Superior temporal gyrus (tissue), 1 donor: Measurements from ENCODE around the gene C2orf42.
A peak's percentile ranks its signal among the peaks of the same experiment; 100 is the strongest.
"Not testable (repeated sequence)": the region's sequence is repeated elsewhere in the genome, so short reads cannot be mapped to it uniquely, and the experiment has no call there.

Experiments
- DNase-seq: peaks from one replicate; pipeline ENCODE4 v3.0.0-alpha.2; 2016; ENCODE audit errors: extremely low spot score

C2orf42 gene

GRCh38 chr2:70190418-70191243, at the start of gene C2orf42:
TSS of gene C2orf42 (minus strand) at chr2:70191019. CDS start at chr2:70181985, 9,034 bp downstream.
- DNase-seq: peak; percentile 99

DNA sequence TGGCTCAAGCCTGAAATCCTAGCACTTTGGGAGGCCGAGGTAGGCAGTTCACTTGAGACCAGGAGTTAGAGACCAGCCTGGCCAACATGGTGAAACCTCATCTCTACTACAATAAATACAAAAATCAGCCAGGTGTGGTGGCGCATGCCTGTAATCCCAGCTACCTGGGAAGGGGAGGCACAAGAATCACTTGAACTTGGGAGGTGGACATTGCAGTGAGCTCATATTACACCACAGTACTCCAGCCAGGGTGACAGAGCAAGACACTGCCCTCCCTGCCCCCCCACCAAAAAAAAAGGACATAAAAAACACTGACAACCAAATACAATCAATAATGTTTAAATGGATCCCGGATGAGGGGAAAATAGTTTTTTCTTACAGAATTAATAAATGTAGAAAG, 49.8 kb upstream of the C2orf42 start:
- DNase-seq: no peak

DNA sequence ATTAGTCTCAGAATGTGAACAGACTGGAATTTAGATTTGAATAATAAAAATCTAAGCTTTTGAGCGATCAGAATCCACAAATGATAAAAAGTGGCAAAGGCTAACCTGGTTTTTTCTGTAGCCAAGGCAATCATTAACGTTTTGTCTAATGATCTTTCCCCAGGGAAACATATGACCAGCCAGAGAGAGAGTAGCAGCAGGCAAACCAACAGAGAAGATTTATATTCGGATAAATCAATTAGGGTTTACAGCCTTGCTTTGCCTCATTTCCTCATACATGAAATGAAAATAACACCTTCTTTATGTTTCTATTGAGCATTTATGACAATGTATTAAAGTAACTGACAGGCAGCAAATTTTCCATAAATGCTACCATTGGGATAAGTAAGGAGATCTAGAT, 43.1 kb upstream of the C2orf42 start:
- no peak for DNase-seq

DNA sequence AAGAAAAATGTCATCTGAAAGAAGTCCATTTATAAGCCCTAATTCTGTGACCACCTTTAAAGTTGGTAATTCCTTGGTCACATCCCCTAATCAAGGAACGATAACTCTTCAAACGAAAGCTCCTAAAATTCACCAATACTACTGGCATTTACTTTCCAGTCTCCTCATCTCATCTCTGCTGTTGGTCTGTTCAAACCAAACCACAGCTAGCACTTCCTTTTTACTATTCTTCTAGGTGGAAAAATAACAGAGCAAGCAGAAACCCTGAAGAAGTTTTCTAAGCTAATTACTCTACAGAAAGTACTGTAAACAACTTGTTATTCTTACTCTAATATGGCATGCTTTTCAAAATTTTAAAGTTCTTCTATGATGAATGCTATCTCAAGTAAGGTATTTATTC, 36.0 kb upstream of the C2orf42 start:
- no peak for DNase-seq

DNA sequence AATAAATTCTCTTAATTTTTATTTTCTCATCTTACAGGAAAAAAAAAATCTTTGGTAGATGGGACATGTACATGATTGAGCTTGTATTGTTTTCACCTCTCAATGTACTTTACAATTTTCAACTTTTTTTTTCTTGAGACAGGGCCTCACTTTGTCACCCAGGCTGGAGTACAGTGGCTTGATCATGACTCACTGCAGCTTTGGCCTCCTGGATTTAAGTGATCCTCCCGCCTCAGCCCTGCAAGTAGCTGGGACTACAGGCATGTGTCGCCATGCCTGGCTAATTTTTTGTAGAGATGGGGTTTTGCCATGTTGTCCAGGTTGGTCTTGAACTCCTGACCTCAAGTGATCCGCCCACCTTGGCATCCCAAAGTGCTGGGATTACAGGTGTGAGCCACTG, 32.5 kb upstream of the C2orf42 start:
- DNase-seq: not testable (repeated sequence)

DNA sequence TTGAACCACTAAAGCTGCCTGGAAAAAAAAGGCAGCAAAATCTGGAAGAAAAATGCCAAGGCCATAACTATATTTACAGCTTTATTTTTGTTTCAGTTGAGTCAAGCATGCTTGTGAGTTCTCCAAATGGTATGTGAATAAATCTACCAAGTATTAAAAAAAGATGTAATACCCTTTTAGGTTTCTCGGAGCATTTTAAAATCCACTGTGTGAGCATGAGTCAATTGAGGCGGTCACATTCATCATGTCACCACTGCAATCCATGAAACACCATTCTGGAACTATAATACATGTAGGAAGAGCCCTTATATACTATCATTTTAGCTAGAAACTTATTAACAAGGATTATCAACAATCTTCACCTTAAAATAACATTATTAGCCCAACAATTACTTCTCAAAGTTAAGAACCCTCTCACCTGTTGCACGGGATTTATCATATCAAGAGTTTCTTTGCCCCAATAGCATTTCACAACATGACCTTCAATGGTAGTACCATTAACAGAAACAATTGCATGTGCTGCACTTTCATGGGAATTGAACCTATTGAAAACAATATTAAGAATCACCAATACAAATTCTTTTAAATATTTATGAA, 24.2 kb upstream of the C2orf42 start:
- DNase-seq: no peak

GRCh38 chr2:70214365-70214764, 23.5 kb upstream of the C2orf42 start:
- no peak for DNase-seq

- no peak for DNase-seq
These were observed 21.6 kb upstream of the C2orf42 start for GRCh38 chr2:70212298-70212932.

DNA sequence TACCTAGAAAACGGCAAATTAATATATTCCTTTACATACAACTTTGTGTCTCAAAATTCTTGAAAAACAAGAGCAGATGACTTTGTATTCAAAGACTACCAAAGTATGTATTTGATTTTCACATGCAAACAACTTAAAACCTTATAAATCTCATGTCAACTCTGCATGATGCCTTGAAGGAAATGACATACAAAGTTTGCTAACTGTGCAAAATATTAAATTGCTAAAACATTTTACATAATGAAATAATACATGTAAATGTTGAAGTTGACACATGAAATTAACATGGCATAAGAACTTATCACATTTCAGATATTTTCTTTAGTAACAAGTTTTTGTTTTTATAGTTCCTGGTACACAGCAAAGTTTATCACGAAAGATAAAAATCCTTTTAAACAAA, 20.8 kb upstream of the C2orf42 start:
- no peak for DNase-seq

DNA sequence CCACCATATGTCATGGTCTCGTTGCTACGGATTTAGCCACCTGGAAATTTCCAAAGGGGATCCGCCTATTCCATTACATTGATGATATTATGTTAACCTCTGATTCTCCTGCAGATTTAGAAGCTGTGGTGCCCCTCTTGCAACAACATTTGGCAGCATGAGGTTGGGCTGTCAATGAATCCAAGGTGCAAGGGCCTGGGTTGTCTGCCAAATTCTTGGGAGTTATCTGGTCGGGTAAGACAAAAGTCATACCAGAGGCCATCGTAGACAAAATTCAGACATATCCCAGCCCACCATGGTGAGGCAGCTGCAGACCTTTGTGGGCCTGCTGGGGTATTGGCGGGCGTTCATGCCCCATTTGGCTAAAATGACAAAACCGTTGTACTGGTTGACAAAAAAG, 13.6 kb upstream of the C2orf42 start:
- DNase-seq: no peak

DNA sequence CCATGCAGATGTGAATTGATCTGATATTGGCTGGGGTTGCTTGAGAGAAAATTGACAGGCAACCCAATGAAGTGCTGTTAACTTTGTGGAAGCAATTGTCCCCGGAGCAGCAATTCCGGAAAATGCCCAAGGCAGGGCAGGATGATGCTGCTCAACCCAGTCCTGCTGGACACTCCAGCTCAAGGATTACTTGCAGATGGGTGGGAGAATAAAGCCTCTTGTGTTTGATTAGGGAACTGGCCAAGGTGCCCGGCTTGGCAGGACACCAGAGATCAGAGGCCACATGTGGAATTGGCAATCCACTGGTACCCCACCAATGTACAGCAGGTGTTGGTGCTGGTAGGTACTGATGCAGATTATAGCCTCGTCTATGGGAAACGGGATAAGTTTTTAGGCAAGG, 12.3 kb upstream of the C2orf42 start:
- DNase-seq: no peak

GRCh38 chr2:70202236-70202806, 11.5 kb upstream of the C2orf42 start:
- DNase-seq: no peak

GRCh38 chr2:70201831-70202230, 11.0 kb upstream of the C2orf42 start:
- DNase-seq: no peak

DNA sequence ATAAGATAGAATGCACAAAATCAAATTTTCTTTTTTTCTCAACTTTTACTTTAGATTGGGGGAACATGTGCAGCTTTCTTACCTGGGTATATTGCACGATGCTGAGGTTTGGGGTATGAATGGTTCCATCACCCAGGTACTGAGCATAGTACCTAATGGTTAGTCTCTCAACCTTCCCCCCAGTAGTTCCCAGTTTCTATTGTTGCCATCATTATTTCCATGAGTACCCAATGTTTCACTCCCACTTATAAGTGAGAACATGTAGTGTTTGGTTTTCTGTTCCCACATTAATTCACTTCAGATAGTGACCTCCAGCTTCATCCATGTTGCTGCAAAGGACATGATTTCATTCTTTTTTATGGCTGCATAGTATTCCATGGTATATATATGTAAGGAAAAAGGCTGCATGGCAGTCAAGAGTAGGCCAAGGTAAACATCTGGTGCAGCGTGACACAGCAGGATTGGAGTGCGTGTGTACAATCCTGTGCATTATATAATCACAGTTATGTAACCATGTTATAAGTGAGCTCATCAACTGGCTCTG, 10.5 kb upstream of the C2orf42 start:
- DNase-seq: no peak

- DNase-seq: no peak
These were observed 8.6 kb upstream of the C2orf42 start for GRCh38 chr2:70199320-70199864.

- no peak for DNase-seq
These were observed 1.7 kb upstream of the C2orf42 start for GRCh38 chr2:70192516-70192915.

GRCh38 chr2:70191244-70191735, 471 bp upstream of the C2orf42 start:
- DNase-seq: no peak

DNA sequence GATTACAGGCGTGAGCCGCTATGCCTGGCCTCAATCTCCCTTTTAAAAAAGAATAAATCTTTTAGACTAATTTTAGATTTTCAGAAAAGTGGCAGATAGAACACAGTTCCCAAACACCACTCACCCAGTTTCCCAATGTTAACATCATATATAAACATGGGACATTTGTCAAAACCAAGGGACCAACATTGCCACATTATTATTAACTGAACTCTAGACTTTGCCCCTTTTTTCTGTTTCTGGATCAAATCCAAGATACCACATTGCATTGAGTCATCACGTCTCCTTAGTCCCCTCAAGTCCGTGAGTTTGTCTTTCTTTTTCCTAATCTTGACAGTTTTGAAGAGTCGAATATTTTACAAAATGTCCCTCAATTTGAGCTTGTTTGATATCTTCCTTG, 2.4 kb downstream of the C2orf42 start:
- DNase-seq: no peak

- DNase-seq: not testable (repeated sequence)
These were observed 3.6 kb downstream of the C2orf42 start for GRCh38 chr2:70187170-70187569.

GRCh38 chr2:70182689-70183088, 8.1 kb downstream of the C2orf42 start:
- no peak for DNase-seq

DNA sequence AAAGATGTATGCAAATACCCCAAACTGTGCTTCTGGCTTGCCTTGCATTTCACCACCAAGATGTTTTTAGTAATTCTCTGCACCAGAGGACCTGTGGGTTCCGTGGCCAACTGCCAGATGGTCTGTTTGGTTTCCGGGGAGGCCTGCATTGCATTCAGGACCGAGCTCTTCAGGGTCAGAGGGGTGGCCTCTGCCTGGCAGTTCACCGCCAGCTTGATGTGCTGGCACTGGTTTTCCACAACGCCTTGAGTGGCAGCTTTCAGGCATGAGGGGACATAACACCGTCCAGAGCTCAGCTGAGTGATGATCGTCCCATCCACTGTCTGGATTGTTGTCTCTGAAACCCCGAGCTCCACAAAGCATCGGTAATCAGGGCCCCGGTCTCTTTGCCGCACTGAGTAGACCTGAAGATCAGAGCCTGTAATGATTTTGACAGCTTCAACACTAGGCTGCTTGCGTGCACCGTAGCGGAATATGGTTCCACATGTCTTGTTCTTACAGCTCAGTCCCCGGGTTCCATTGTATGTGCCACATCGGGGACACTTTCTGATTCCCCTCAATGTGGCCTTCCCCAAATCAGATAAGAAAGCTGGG, 9.4 kb downstream of the C2orf42 start:
- DNase-seq: no peak
